NCI-H1105 treated with DMSO at 0.1 percent for 48 hours (cell line): Measurements from ENCODE around the gene TRPM2.
A peak's percentile ranks its signal among the peaks of the same experiment; 100 is the strongest.
"Not testable (repeated sequence)": the region's sequence is repeated elsewhere in the genome, so short reads cannot be mapped to it uniquely, and the experiment has no call there.

Experiments used
- DNase-seq: peaks from one replicate; lab custom pipeline; 2025; lab: John Stamatoyannopoulos, UW

TRPM2 gene

DNA sequence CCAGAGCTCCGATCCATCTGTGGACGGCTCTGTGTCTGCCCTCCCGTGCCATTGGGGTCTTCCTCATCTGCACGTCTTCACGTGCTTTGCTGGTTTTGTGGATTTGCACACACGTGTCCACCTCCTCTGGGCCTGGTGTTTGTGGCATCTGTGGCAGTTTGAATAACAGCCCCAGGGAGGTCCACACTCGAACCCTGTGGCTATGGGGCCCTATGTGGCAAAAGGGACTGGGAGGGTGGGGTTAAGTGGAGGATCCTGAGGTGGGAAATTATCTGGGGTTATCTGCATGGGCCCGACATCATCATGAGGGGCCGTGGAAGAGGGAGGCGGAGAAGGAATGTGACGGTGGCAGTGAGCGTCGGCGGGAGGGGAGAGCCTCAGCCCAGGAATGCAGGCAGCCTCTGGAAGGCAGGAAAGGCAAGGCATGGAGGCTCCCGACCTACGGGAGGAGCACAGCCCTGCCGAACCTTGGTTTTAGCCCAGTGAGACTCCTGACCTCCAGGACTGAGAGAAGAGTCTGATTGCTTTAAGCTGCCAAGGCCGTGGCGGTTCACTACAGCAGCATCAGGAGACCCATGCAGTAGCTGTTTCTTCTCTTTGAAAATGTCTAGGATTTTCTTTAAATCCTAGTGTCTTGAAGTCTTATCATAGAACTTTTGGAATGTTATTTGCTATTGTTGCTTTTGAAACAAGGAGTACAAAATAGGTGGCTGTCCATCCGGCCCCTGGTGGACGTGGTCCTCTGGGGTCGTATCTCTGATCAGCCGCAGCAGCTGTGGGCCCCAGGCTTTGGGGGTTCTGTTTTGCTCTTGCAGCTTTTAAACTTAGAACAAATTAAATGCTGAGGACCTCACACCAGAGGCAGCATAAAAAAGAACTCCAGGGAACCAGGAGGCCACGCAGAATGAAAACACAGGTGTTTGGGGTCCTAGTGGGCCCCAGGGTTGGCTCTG lies 61.9 kb downstream of the TRPM2 start:
- no peak for DNase-seq

DNA sequence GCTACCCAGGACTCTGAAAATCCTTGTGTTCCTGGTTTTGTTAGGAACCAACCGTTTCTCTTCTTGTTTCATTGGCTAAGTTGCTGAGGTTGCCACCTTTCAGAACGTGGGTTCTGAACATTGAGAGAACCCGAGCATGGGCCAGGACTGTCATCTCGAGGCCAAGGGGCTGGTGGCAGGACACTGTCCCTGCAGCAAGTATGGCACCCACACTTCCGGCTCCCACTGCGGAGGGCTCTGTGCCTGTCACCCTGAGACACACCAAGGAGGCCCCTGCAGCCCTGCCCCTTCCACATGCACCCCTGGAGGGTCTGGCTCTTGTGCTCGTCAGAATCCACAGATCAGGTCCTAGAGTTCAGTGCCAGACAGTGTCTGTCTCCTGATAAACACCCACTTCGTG lies 62.8 kb downstream of the TRPM2 start:
- no peak for DNase-seq

DNA sequence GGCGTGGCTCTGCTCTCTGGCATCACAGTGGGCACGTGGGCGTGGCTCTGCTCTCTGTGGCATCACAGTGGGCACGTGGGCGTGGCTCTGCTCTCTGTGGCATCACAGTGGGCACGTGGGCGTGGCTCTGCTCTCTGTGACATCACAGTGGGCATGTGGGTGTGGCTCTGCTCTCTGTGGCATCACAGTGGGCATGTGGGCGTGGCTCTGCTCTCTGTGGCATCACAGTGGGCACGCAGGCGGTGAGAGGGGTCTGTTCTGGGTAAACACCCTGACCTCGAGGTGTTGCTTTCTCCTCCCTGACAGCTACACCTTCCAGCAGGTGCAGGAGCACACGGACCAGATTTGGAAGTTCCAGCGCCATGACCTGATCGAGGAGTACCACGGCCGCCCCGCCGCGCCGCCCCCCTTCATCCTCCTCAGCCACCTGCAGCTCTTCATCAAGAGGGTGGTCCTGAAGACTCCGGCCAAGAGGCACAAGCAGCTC lies 64.2 kb downstream of the TRPM2 start:
- DNase-seq, result not testable (repeated sequence)

DNA sequence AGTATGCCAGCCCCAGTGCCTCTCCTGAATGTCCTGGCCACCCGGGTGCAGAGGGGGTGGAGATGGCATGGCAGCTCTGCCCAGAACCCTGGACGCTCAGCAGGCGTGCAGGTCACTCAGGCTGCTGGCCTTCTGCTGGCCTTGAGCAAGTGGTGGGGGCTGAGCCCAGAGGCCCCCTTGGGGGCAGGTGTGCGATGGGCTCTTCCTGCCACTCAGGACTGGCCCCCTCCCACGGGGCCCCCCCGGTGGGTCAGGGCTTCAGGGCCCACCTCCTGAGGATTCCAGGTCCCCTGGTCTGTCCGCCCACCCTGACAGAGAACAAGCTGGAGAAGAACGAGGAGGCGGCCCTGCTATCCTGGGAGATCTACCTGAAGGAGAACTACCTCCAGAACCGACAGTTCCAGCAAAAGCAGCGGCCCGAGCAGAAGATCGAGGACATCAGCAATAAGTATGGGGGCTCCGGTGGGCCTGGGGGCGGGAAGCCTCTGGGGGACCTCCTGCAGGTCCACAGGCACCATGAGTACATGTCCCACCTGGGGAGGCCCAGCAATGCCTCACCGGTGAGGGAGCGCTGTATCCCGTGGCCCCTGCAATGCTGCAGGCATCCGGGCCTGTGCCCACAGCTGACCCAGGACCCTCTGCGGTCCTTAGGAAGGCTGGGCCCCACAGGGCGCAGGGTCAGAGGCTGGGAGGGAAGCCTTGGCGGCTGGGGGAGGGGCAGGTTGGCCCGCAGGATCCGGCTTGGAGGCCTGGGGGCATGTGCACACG lies 64.9 kb downstream of the TRPM2 start:
- DNase-seq, result no peak

DNA sequence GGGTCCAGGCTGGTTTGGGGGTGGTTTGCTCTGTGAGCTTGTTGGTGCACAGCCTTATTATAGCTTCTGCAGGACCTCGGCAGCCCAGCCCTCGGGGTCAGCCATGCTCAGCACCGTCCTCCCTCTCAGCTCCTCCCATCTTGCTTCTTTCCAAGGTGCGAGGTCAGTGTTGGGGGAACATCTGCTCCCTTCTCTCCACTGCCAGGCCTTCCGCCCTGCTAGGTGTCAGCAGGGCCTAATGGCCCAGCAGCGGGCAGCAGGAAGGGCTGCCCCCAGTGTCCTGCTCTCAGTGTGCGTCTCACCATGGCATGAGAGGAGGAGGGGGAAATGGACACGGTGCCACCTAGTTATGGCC lies 65.4 kb downstream of the TRPM2 start:
- DNase-seq, result no peak

DNA sequence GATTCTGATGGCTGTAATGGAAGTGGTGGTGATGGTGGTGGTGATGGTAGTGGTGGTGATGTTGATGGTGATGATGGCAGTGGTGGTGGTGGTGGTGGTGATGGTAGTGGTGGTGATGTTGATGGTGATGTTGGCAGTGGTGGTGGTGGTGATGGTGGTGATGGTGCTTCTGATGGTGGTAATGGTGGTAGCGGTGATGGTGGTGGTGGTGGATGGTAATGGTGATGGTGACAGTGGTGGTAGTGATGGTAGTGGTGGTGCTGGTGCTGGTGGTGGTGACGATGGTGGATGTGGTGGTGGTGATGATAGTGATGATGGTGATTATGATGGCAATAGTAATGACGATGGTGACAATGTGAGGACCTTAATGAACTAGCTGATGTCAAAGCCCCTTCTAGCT lies 66.3 kb downstream of the TRPM2 start:
- no peak for DNase-seq

DNA sequence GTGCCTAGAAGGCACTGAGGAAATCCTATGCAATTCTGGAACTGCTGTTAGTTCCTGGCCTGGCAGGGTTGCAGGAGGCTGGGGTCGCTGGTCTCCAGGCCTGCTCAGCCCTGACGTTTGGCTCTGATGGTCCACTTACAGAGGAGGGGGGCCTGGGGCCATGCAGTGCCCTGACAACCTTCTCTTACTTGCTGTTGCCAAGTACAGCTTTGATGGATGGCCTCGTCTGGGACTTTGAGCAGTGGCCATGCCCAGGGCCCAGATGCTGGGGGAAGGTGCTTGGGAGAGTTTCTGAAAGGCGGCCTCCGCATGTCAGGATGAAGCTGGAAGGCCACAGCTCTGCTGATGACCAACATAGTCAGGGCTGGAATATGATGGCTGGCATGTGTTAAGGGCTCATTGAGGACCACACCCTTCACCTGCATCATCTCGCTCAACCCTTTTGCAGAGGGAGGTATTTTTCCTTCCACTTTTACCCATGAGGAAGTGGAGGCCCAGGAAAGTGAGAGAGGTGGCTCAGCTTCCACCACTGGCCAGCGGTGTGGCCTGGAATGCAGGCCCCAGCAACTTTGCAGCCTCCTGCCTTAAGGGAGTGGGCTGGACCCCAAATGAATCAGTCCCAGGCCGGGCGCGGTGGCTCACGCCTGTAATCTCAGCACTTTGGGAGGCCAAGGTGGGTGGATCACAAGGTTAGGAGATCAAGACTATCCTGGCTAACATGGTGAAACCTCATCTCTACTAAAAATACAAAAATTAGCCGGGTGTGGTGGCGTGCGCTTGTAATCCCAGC lies 67.2 kb downstream of the TRPM2 start:
- DNase-seq, result no peak

DNA sequence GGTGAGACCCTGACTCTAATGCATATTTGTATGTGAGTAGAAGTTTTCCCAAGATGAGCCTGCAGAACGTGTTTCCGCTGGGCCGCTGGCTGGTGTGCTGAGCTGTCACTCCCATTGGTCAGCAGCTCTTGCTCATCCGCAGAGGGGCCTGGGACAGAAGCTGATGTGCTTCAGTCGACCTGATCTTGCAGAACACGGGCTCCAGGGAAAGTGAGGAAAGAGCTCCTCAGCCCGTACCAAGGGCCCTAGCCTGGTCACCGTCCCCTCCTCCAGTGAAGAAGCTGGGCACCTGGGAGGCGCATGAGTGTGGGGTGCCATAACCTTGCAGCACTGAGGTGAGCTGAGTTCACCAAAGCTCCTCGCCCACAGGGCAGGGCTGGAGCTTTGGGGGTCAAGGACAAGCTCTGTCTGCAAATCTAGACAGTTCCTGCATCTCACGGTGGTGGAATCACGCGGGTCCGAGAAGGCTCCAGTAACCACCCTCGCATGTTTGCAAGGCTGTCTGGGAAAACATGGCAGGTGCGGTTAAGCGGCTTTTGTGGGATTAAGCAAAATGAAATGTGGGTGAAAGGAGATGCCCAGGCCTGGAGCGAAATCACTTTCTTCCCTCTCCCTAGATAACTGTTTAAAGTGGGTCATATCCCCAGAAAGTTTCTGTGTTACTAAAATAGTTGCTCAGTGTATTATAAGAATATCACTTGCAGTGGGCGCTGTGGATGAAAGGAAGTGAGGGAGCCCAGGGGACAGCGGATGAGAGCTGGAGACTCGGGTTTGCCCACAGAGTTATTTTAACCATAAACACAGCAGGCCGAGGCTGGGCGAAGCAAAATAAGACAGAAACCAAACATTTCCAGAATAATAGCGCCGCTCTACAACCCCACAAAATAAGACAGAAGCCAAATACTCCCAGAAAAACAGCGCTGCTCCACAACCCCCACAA lies 68.8 kb downstream of the TRPM2 start:
- DNase-seq, result no peak

DNA sequence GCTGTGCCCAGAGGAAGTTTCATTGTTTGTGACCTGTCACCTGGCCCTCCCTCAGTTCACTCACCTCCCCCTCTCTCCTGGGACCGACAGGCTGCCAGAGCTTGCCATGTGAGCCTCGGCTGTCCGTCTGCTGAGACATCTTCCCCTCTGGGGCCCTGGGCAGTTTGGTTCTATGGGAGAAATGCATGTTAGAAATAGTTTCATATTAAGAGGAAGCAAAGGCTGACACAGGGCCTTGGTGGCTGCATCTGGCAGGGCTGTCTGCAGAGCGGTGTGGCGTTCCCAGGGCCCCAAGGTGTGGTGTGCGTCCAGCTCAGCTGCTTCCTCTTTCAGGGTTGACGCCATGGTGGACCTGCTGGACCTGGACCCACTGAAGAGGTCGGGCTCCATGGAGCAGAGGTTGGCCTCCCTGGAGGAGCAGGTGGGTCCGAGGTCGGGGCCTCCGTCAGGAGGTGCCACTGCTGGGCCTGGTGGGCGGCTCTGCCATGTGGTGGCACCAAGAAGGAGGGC lies 69.9 kb downstream of the TRPM2 start:
- no peak for DNase-seq

DNA sequence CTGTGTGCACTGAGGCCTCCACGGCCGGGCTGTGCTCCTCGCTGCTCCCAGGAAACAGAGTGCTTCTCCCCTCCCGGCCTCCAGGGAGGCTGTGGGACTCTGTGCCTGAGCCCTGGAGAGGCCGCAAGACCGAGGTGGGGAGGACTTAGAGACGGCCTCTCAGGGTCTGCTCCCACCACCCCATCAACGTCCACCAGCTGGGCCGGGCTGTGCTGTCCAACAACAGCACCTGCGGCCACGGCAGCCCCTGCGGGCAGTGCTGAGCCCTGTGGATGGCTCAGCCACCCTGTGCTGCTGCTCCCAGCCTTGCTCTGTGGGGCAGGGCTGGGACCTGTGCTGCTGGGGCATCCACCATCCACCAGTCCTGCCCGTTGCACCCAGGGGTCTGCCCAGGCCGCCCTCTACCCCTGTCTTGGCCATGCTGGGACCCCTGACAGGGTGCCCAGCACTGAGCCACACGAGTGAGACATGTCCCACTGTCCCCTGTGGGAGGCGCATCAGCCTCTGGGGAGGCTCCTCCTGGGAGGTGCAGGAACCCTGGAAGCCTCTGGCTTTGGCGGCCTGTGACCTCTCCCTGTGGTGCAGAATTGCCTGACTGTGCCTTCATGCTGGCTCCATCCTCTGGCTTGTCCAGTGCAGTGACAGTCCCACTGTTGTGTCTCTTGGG lies 70.7 kb downstream of the TRPM2 start:
- DNase-seq, result no peak

DNA sequence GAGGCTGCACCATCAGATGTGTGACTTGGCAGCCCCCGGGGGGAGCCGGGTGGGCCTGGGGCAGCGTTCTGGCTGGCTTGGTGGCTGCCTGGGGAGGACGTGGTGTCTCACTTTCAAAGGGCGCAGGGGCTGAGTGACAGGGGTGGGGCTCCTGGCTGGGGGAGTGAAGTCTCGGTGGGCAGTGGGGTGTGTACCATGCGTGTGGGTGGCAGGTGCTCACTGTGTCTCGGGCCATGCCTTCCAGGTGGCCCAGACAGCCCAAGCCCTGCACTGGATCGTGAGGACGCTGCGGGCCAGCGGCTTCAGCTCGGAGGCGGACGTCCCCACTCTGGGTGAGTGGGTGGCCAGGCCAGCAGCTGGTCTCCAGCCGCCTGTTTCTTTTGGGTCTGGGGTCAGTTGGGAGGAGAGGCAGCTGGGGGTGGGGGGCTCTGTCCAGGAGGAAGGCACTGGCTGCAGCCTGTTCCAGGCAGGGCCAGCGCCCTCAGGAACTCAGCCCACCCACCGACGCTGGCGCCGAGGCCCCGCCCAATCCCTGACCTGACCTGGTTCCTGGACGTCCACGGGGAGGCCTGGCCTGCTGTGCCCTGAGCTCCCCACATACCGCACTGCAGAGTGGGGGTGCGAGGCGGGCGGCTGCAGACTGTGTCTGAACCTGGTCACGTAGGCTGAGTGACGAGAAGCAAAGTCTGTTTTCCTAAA lies 71.3 kb downstream of the TRPM2 start:
- no peak for DNase-seq

DNA sequence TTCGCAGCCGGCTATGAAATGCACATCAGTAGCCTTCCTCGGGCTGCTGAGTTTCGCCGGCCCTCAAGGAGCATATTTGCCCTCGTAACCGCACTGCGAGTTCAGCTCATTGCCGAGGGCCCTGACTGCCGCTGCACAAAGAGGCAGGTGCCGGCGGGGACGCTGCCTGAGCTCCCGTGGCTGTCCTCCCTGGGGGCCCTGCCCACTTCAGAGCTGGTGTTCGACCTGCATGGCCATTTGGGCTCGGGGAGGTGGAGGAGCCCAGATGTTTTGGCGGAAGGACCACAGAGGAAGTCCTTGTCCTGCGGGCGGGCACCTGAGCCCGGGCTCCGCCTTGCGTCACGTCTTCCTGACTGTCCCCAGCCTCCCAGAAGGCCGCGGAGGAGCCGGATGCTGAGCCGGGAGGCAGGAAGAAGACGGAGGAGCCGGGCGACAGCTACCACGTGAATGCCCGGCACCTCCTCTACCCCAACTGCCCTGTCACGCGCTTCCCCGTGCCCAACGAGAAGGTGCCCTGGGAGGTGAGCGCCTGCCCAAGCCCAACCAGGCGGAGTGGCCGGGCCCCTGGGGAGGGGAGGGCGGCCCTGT lies 72.0 kb downstream of the TRPM2 start:
- DNase-seq, result no peak

DNA sequence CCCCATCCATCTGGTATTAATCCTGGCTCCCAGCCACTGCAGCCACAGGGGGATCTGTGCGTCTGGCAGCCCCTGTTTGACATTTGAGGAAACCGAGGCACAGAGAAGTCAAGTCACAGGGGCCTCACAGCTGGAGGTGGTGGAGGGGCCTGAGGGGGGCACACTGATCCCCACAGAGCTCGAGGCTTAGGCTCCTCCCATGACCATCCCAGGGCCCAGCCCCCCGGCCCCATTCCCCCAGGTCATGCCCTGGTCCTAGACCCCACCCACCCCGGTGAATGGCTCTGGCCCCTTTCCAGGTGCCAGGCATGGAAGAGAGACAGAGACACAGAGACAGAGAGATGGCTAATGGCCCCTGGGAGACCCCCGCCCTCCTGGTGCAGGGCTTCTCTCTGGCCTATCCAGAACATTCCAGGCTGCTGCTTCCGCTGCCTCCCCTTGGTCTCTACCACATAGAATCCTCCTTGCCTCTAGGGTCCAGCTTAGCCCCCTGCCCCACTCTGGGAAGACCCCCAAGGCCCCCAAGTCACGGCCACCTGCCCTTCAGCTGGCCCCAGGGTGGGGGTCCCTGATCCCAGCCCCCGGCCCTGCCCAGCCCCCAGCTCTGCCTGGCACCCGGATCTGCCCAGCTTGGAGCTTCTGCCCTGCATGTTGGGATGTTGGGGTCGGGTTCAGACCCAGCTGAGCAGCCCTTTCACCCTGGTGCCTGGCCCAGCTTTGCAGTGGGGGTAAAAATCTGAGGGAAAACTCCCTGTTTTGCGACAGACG lies 72.7 kb downstream of the TRPM2 start:
- no peak for DNase-seq

DNA sequence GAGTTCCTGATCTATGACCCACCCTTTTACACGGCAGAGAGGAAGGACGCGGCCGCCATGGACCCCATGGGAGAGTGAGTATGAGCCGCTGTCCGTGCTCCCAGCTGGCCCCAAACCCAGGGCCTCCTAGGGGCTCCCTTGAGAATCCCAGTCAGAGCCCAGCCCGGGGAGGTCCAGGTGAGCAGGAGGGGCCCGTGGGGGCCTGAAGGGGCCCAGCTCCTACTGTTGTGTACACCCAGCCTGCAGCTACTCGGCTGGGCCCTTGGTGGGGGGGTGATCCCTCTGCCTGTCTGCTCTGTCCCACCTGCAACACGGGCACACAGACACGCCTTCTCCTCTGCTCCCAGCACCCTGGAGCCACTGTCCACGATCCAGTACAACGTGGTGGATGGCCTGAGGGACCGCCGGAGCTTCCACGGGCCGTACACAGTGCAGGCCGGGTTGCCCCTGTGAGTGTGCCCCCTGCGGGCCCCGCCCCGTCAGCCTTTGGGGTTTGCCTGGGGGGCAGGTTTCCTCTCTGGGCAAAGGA lies 73.3 kb downstream of the TRPM2 start:
- DNase-seq, result no peak

DNA sequence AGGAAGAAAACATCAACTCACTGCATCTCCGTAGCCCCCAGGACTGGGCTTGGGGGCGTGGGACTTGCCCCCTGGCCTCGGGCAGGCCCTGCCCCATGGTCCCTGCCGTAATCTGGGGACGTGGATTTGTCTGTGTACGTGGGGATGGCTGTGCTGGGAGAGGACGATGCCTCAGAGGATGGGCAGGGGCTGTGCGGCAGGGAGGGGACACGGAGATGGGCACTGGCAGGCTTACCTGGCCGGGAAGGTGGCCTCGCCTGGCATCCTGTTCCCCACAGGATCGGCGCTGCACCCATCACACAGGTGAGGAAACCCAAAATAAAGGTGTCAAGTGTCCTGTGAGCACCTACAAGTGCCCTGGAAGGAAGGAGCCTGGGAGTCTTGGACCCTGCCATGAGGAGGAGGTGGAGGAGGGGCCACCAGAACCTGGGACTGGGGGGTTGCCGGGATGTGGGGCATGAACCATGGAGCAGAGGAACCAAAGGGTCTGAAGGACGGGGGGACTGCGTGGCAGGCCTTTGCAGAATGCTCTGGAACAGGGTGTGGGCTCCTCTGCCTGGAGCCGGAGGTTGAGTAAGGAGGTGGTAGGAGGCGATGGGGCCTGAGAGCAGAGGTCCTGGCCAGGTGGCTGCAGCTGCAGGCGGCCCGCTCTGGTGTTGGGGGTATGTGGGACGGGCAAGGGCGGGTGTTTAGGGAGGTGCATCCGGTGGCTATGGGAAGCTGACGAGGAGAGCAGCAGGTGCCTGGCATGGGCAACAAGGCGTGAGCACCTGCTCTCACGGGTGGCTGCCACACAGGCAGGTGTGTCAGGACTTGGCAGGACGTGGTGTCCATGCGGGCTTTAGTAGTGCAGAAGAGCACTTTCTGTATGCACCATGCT lies 74.1 kb downstream of the TRPM2 start:
- DNase-seq, result peak; percentile 62

DNA sequence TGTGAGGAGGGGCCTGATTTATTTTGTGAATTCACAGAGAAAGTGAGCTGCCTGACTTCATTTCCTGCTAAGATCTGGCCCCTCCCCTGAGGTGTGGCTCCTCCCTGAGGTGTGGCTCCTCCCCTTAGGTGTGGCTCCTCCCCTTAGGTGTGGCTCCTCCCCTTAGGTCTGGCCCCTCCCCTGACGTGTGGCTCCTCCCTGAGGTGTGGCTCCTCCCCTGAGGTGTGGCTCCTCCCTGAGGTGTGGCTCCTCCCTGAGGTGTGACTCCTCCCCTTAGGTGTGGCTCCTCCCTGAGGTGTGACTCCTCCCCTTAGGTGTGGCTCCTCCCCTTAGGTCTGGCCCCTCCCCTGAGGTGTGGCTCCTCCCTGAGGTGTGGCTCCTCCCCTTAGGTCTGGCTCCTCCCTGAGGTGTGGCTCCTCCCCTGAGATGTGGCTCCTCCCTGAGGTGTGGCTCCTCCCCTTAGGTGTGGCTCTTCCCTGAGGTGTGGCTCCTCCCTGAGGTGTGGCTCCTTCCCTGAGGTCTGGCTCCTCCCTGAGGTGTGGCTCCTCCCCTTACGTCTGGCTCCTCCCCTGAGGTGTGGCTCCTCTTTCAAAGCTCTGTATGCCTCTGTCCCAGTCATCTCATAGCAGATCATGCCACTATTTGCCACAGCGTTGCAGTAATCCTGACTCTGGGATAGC lies 75.0 kb downstream of the TRPM2 start:
- peak; percentile 34 for DNase-seq

DNA sequence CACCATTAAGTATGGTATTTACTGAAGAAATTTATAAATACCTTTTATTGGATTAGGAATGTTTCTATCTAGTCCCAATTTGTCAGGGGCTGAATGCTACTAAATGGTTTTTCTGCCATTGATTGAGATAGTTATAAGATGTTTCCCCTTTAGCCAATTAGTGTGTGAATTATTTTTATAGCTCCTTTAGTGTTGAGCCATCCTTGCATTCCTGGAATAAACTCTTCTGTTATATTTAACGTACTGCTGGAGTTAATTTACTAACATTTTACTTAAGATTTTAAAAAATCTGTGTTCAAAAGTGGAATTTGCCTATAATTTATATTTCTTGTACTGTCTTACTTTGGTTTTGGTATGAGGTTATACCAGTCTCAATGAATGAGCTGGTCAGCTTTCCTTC lies 76.5 kb downstream of the TRPM2 start:
- DNase-seq, result no peak
